NCI-H1092 (cell line): Measurements from ENCODE around the gene COL10A1.

Experiments used
- DNase-seq: peaks from one replicate; lab custom pipeline; 2025; lab: John Stamatoyannopoulos, UW

The COL10A1 gene

GRCh38 chr6:116083052-116083451, 42.9 kb downstream of the COL10A1 start:
- no peak for DNase-seq

GRCh38 chr6:116078945-116079344, 47.0 kb downstream of the COL10A1 start:
- no peak for DNase-seq

DNA sequence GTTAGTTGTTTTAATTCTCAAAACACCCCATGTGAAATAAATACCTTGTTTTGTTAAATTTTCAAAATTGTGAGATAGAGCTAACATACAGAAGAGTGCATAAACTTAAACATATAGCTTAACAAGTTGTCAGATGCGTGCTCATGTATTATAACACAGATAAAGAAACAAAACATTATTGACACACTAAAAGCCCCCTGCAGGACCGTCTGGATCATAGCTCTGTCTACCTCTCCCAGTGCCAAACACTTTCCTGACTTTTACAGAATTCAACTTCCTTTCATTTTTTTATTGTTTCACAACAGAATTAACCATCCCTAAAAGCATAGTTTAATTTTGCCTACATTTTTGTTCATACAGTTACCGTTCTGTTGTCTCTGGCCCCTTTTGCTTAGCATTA, 47.4 kb downstream of the COL10A1 start:
- no peak for DNase-seq

DNA sequence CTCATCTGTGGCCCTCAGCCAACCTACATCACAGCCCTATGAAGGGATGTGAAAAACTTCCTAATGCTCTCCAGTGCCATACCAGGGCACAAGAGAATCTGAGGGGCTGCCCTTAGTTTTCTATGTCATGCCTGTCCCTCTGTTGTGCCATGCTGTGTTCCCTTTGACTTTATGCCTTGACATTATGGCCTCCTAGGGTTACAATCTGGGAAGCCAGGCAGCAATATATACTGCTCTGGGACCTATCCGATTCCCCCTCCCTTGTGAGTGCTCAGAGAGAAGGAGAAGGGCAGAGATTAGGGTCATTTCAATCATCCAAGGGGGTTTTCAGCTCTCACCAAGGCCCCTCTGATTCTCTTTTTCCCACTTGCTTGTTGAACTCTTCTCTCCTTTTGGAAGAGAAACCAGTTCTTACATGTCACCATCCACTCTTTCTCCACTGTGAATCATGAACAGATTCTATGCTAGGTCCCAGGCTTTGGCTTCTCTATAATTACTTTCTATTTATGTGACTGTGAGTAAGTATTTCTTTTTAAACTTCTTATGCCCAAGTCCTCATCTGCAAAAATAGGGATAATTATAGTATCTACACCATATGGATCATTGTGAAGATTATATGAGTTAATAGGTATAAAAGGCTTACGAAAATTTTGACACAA, 51.1 kb downstream of the COL10A1 start:
- no peak for DNase-seq

GRCh38 chr6:116073765-116074440, 52.0 kb downstream of the COL10A1 start:
- no peak for DNase-seq

GRCh38 chr6:116072368-116072767, 53.6 kb downstream of the COL10A1 start:
- no peak for DNase-seq

GRCh38 chr6:116070616-116071389, 55.1 kb downstream of the COL10A1 start:
- no peak for DNase-seq

GRCh38 chr6:116070101-116070500, 55.8 kb downstream of the COL10A1 start:
- no peak for DNase-seq
